ENCODE data around the gene FOXR1. TPM values are rescaled to one million over a fixed set of nuclear protein-coding genes. Genes with fewer than 3 reads are reported as not detected.
A peak's percentile ranks its signal among the peaks of the same experiment; 100 is the strongest.

The FOXR1 gene
- total and polyA plus RNA-seq, 2 of the 8 experiments (the other 6 are each of a cell fraction or from before 2014, with no cell fraction given), result not detected

DNA sequence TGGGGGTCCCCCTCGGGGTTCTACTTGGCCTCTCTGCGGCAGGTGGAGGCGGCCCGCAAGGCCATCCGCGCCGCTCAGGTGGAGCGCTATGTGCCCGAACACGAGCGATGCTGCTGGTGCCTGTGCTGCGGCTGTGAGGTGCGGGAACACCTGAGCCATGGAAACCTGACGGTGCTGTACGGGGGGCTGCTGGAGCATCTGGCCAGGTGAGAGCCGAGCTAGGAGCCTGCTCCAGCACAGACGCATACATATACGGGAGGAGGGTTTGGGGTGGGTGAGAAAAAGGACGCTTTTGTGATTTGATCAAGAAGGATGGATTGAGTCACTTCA, 26.8 kb downstream of the FOXR1 start:
- peak overlapping the region; percentile 10; the same call in 1 of the 2 replicates for H2AFZ ChIP-seq (ENCODE audit: low read length)
- peaks cover 0 to 41% of the 10 kb centered on the region in 2 experiments; a peak in 3 of 4 replicates for H3K79me2 ChIP-seq (ENCODE audit: control insufficient read depth in 1 of 2, insufficient read depth in 2 of 2, low read length in 2 of 2)
- H3K56ac ChIP-seq (replicated peaks; ENCODE audit: insufficient read length, low read depth, low read length), result peak overlapping the region; percentile 90
- TF ChIP-seq SIN3A (conservative IDR thresholded peaks at IDR 0.05 in 1 of 2, IDR thresholded peaks at IDR 0.05 in 1 of 2; ENCODE audit: low read depth in 1 of 2, low read length in 2 of 2) (0 out of 4 replicates have a peak, but pooled peaks of 1 of the 2 experiments have one; percentile 45), KDM5A (IDR thresholded peaks at IDR 0.05; ENCODE audit: low read length) (0 out of 2 replicates have a peak, but pooled peaks have one; percentile 20), ASH2L (IDR thresholded peaks at IDR 0.05; ENCODE audit: low read length) (peak; percentile 47)
- TF ChIP-seq, protein P1, sequence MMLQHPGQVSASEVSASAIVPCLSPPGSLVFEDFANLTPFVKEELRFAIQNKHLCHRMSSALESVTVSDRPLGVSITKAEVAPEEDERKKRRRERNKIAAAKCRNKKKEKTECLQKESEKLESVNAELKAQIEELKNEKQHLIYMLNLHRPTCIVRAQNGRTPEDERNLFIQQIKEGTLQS (IDR thresholded peaks at IDR 0.05; ENCODE audit: insufficient read depth, low read depth, low read length), result no peak
- H3K27me3 ChIP-seq (replicated peaks in 1 of 4; ENCODE audit: control insufficient read depth in 3 of 4, extremely low read depth in 1 of 4, insufficient read depth in 3 of 4, low read length in 3 of 4), result no peaks in the 10 kb centered on the region
- H3K9ac ChIP-seq (replicated peaks in 1 of 4; ENCODE audit: extremely low read depth in 1 of 4, low read depth in 3 of 4, low read length in 3 of 4), result peak overlapping the region; percentile 78 to 82 (median 81)
- DNase-seq (ENCODE audit: low read depth in 1 of 2, low spot score in 2 of 2), result no peak
- no peak overlapping the region for H2BK120ac ChIP-seq (replicated peaks; ENCODE audit: low read depth, low read length)
- H3K23ac ChIP-seq (ENCODE audit: insufficient read length), result no peak overlapping the region
- FAIRE-seq, result no peak
- H3K4me3 ChIP-seq (ENCODE audit: extremely low read depth in 1 of 4, insufficient read depth in 2 of 4, low read depth in 3 of 4, low read length in 4 of 4), result peak overlapping the region; percentile 84 to 97 (median 90)
- peak overlapping the region; percentile 85 for H3K18ac ChIP-seq (ENCODE audit: extremely low read depth, low read length)
- no peaks in the 10 kb centered on the region for H4K20me1 ChIP-seq (replicated peaks in 1 of 2; ENCODE audit: control insufficient read depth in 1 of 2, insufficient read depth in 2 of 2, low read length in 2 of 2)
- peaks cover 12% of the 10 kb centered on the region for H3K23me2 ChIP-seq (ENCODE audit: low read depth, low read length)
- WGBS, 2 experiments (ENCODE audit: extremely low coverage in 1 of 2, insufficient coverage in 1 of 2, insufficient read length in 1 of 2, insufficient replicate concordance in 2 of 2, low coverage in 1 of 2, low lambda C conversion rate in 2 of 2, missing lambda C conversion rate in 1 of 2), result 1% methylated on average over 19 of the region's 19 CpGs; no CpG with 5 or more reads in 1 of the 2 experiments
- peaks cover 7% of the 10 kb centered on the region for H3K79me1 ChIP-seq (ENCODE audit: low read depth, low read length)
- ChIA-PET CTCF (ENCODE audit: partially characterized antibody) (interaction anchor here (1.5 kb wide), 1 partner anchor 15 kb away, joined by 4 read pairs; no protein-coding TSS in a partner anchor), POLR2A (ENCODE audit: partially characterized antibody) (interaction anchor here (0.9 to 15.2 kb wide), 15 partner anchors 14 to 171 kb away, joined by 3 to 264 read pairs (median 4); partner anchors contain the start of genes RPS25 and TRAPPC4)
- H4K8ac ChIP-seq (ENCODE audit: extremely low read depth, insufficient read depth, low read length), result peak overlapping the region; percentile 90
- peak overlapping the region; percentile 78 for H4K5ac ChIP-seq (ENCODE audit: insufficient read length, low read depth, low read length)
- peak overlapping the region; percentile 70 for H3K27ac ChIP-seq (ENCODE audit: low read depth, low read length)
- peaks cover 0 to 6% (median under 1%) of the 10 kb centered on the region in 4 experiments; a peak in 2 of 7 replicates for H3K4me1 ChIP-seq (replicated peaks in 1 of 4; ENCODE audit: control insufficient read depth in 3 of 4, insufficient read depth in 4 of 4, low read length in 3 of 4)
- no peaks in the 10 kb centered on the region for H3K9me3 ChIP-seq (ENCODE audit: insufficient read depth in 2 of 2, low read depth in 1 of 2, low read length in 1 of 2)
- H2BK5ac ChIP-seq (ENCODE audit: low read depth, low read length), result peak overlapping the region; percentile 93; the same call in 1 of the 2 replicates
- H4K91ac ChIP-seq (replicated peaks; ENCODE audit: insufficient read length, low read length), result peak overlapping the region; percentile 69
- no peak overlapping the region for H3K14ac ChIP-seq (ENCODE audit: insufficient read length)
- H2BK20ac ChIP-seq (ENCODE audit: low read length), result no peak overlapping the region
- peak overlapping the region; percentile 95 to 100 for H3K4me2 ChIP-seq (ENCODE audit: insufficient read depth in 1 of 2, low read depth in 2 of 2, low read length in 2 of 2)
- H3K36me3 ChIP-seq (ENCODE audit: control insufficient read depth in 2 of 4, insufficient read depth in 4 of 4, low read length in 3 of 4), result peaks cover 3 to 35% (median 19%) of the 10 kb centered on the region in 4 experiments; a peak in 7 of 8 replicates
- H3K4ac ChIP-seq (replicated peaks; ENCODE audit: insufficient read length, low read depth, low read length), result peak overlapping the region; percentile 97
- no peak overlapping the region for H2AK5ac ChIP-seq (ENCODE audit: low read depth, low read length)
- peak overlapping the region; percentile 45 for H2BK12ac ChIP-seq (ENCODE audit: low read depth, low read length)
- no peak overlapping the region; the same call in 1 of the 2 replicates for H2BK15ac ChIP-seq (ENCODE audit: low read length)

All from H1 (cell line).